ENCODE measurements around the gene CALHM1.

DNA sequence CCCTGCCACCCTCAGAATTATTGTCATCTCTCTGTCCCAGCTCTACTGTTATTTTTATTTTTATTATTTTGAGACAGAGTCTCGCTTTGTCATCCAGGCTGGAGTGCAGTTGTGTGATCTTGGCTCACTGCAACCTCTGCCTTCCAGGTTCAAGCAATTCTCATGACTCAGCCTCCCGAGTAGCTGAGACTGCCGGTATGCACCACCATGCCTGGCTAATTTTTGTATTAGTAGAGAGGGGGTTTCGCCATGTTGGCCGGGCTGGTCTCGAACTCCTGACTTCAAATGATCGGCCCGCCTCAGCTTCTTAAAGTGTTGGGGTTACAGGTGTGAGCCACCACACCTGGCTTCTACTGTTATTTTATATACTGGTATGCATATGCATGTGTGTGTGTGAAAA lies 17.5 kb downstream of the CALHM1 start:
- TF ChIP-seq, protein P1, sequence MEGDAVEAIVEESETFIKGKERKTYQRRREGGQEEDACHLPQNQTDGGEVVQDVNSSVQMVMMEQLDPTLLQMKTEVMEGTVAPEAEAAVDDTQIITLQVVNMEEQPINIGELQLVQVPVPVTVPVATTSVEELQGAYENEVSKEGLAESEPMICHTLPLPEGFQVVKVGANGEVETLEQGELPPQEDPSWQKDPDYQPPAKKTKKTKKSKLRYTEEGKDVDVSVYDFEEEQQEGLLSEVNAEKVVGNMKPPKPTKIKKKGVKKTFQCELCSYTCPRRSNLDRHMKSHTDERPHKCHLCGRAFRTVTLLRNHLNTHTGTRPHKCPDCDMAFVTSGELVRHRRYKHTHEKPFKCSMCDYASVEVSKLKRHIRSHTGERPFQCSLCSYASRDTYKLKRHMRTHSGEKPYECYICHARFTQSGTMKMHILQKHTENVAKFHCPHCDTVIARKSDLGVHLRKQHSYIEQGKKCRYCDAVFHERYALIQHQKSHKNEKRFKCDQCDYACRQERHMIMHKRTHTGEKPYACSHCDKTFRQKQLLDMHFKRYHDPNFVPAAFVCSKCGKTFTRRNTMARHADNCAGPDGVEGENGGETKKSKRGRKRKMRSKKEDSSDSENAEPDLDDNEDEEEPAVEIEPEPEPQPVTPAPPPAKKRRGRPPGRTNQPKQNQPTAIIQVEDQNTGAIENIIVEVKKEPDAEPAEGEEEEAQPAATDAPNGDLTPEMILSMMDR (conservative IDR thresholded peaks at IDR 0.05; ENCODE audit: low read length), result no peak
- TF ChIP-seq EZH2phosphoT487 (IDR thresholded peaks at IDR 0.05; ENCODE audit: borderline replicate concordance), result no peak
